ENCODE data around the gene PDE4D. TPM values are rescaled to one million over a fixed set of nuclear protein-coding genes. Genes with fewer than 3 reads are reported as not detected.

The PDE4D gene
- total RNA-seq, 1 donor = 12.7 TPM

DNA sequence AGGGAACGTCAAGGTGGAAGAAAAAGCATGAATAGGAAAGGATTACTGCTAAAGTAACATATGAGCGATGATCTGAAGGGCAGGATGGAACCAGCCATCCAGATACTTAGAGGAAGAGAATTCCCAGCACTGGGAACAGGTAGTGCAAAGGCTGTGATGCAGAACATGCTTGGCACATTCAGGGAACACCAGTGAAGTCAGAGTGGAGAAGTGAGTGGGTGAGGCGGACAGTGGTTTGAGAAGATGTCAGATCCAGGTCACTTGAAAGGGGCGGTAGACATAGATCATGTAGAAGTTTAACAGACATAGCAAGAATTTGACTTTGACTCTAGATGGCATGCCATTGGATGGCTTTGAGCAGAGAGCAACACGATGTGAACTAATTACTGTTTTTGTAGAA lies 374.2 kb downstream of the PDE4D start:
- DNase-seq (ENCODE audit: low read depth) = no peak
- H3K4me3 ChIP-seq (ENCODE audit: low read depth, low read length) = no peak overlapping the region
- no peak for TF ChIP-seq CTCF (IDR thresholded peaks at IDR 0.05; ENCODE audit: insufficient read depth, low read length)

DNA sequence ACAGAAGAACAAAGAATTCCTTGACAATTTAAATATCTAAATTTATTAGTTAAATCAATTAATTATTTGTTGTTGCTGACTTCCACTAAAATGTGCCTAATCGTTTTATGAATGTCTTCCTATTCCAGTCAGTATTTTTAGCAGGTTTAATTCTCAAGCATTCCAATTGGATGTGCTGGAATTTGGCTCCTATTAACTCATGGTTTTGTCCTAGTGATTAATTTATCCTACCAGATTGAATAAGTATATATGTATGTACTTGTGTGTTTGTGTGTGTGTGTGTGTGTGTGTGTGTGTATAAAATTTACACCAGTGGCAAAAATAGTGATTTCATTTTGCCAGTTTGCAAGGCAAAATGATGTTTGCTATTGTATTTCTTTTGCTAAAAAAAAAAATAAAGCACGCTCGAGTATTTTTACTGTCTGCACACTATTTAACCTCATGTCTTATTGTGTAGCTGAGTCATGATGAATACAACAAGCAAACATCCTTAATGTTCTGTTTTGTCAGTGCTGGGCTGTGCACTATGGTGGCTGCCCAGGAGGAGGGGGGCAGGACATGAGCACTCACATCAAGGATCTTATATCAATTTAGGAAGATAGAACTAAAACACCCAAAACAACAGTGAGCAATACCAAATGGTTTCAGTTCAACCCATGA lies 375.5 kb downstream of the PDE4D start:
- TF ChIP-seq CTCF (IDR thresholded peaks at IDR 0.05; ENCODE audit: insufficient read depth, low read length) = no peak
- H3K4me3 ChIP-seq (ENCODE audit: low read depth, low read length) = no peak overlapping the region

DNA sequence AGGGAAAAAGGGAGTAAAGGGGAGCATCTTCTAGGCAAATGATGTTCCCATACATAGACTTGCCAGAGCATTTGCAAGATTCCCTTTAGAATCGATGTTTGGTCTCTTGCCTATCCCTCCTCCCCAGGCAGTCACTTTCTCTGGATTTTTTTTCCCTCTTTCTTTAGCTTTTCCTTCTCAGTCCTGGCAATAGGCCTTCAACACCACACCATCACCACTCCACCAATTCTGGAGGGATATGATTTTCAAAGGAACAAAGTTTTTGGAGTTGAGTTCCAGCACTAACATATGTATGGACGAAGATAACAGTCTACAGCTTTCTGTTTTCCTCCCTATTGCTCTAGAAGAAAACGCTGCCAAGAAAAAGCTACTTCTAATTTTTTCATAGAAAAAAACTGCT lies 377.4 kb downstream of the PDE4D start:
- H3K4me3 ChIP-seq (ENCODE audit: low read depth, low read length) = no peak overlapping the region
- TF ChIP-seq CTCF (IDR thresholded peaks at IDR 0.05; ENCODE audit: insufficient read depth, low read length) = no peak
- DNase-seq (ENCODE audit: low read depth) = peak; percentile 1

More for the DNA sequence above, 375.5 kb downstream of the PDE4D start:
- peak; percentile 45 for DNase-seq (ENCODE audit: low read depth)

DNA sequence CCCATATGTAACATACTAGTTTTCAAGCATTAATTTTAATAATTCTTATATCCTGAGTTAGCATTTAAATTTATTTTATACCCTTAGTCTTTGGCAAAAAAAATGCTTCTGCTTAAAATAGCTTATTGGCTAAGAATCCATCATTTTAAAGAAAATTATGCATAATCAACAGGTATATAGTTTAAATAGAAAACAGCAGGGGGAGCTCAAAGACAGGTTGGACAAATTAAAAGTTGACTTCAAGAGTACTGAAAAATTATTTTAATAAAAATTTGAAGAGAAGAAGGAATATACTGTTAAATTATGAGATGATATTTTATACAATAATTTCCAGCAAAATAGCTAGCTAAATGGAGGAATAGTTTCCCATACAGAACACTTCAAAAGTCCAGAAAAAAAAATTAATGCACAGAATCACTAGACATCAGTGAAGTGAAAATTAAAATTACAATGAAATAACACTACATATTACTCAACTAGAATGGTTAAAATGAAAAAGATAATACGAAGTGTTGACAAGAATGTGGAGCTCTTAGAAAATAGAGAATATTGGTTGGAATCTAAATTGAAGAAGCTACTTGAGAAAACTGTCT lies 387.1 kb downstream of the PDE4D start:
- peak; percentile 45 for DNase-seq (ENCODE audit: low read depth)
- no peak overlapping the region for H3K4me3 ChIP-seq (ENCODE audit: low read depth, low read length)
- TF ChIP-seq CTCF (IDR thresholded peaks at IDR 0.05; ENCODE audit: insufficient read depth, low read length) = peak; percentile 23

DNA sequence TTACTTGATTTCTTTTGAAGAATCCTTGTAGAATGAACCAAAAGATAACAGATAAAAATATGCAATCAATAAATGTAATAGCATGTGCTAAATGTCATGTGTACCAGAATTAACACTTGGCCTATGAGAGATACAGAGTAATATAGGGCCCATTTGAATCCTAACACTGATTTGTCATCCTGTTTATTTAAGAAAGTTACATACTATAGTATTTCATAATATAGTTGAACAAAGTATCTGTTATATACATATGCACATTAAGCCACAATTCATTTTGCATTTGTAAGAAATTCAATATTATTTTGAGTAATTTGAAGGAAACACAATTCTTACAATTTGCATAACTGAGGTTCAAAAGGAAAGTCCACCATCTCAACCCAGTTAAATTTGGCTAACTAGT lies 389.5 kb downstream of the PDE4D start:
- TF ChIP-seq CTCF (IDR thresholded peaks at IDR 0.05; ENCODE audit: insufficient read depth, low read length) = no peak
- DNase-seq (ENCODE audit: low read depth) = no peak
- H3K4me3 ChIP-seq (ENCODE audit: low read depth, low read length) = no peak overlapping the region

- no peak for TF ChIP-seq CTCF (IDR thresholded peaks at IDR 0.05; ENCODE audit: insufficient read depth, low read length)
- no peak for DNase-seq (ENCODE audit: low read depth)
- no peak overlapping the region for H3K4me3 ChIP-seq (ENCODE audit: low read depth, low read length)
Observed at GRCh38 chr5:59503220-59503619, 390.3 kb downstream of the PDE4D start.

Data from fibroblast of the aortic adventitia (primary cell).